Breast epithelium (tissue), 3 donors: ENCODE measurements around the gene HBM.
"Not testable (repeated sequence)": the region's sequence is repeated elsewhere in the genome, so short reads cannot be mapped to it uniquely, and the experiment has no call there.

Experiments used
- CTCF ChIP-seq, 3 donors: fragments of 450-650 bp; IDR thresholded peaks; one replicate each; pipeline ENCODE4 v1.5.1; 2016 to 2017; ENCODE audit warnings: antibody characterized with exemption in 3 of 3, mild to moderate bottlenecking in 3 of 3, moderate library complexity in 3 of 3
- POLR2A ChIP-seq: fragments of 450-650 bp; IDR thresholded peaks from one replicate; pipeline ENCODE4 v1.6.1; 2016; ENCODE audit warnings: antibody characterized with exemption, mild to moderate bottlenecking, moderate library complexity

GRCh38 chr16:170088-170507 lies 4.3 kb downstream of the HBM start:
- TF ChIP-seq CTCF (IDR thresholded peaks at IDR 0.05); POLR2A: not testable (repeated sequence)
